SK-N-SH treated with all-trans-retinoic acid at 6 μM for 48 hours (cell line): Measurements from ENCODE around the gene CHTF8.

ENCODE experiments used
- PATZ1 ChIP-seq: fragments of 250-450 bp; sonication (Bioruptor Pico); IDR thresholded peaks from 2 replicates; pipeline ENCODE4 v1.8.0; 2020; ENCODE audit warnings: mild to moderate bottlenecking, moderate library complexity, borderline replicate concordance
- TOX ChIP-seq: fragments of 250-450 bp; sonication (Bioruptor Pico); IDR thresholded peaks from 2 replicates; pipeline ENCODE4 v1.8.0; 2021; ENCODE audit warnings: mild to moderate bottlenecking, moderate library complexity, borderline replicate concordance

DNA sequence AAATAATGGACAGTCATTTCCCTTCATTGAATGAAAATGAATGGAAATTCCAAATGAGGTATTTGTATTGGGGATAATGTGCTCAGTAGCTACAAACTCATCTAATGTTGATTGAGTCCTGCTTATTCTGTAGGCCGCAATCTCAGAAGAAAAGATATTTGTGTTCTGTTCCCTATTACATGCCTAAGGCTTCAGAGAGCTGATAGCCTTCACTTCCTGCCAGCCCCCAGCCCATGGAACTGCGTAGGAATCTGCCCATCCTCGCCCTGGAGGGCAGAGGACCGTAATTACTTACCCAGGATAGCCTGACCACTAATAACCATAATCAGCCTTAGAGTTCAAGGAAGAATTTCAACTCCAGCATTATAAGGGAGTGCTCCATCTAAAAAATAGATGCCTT lies 36.7 kb upstream of the CHTF8 start:
- TF ChIP-seq TOX (CRISPR knock-in tag) (no peak), PATZ1 (no peak)
